Stomach smooth muscle (tissue), 2 donors: ENCODE measurements around the gene CCDC27.

Experiments
- H3K27ac ChIP-seq: one replicate; pipeline ENCODE4 v1.7.0; 2013; ENCODE audit warnings: mild to moderate bottlenecking, low read length, inconsistent platforms
- H3K27me3 ChIP-seq, 2 donors: one replicate each; pipeline ENCODE4 v1.7.0; 2013; ENCODE audit warnings: low read length in 2 of 2; ENCODE audit not compliant: insufficient read depth in 2 of 2, control insufficient read depth in 1 of 2
- H3K36me3 ChIP-seq, 2 donors: one replicate each; pipeline ENCODE4 v1.7.0; 2013; ENCODE audit warnings: low read length in 2 of 2; ENCODE audit not compliant: control insufficient read depth in 2 of 2, insufficient read depth in 2 of 2
- H3K4me1 ChIP-seq: one replicate; pipeline ENCODE4 v1.7.0; 2013; ENCODE audit warnings: low read length; ENCODE audit not compliant: control insufficient read depth, insufficient read depth
- H3K4me3 ChIP-seq, 2 donors: one replicate each; pipeline ENCODE4 v1.7.0; 2013; ENCODE audit warnings: low read length in 2 of 2
- H3K9ac ChIP-seq, 2 donors: one replicate each; pipeline ENCODE4 v1.7.0; 2013; ENCODE audit warnings: low read length in 2 of 2, mild to moderate bottlenecking in 1 of 2
- H3K9me3 ChIP-seq, 2 donors: one replicate each; pipeline ENCODE4 v1.7.0; 2013; ENCODE audit warnings: low read length in 2 of 2; ENCODE audit not compliant: control insufficient read depth in 2 of 2
- donor health status: healthy.
- donor health status: Pancreatic carcinoma.

CCDC27 gene

GRCh38 chr1:3711381-3711779, 40.9 kb upstream of the CCDC27 start:
- H3K9me3 ChIP-seq = no peaks in the 10 kb centered on the region
- H3K4me1 ChIP-seq = no peaks in the 10 kb centered on the region
- H3K27ac ChIP-seq = no peak overlapping the region
- no peak overlapping the region for H3K9ac ChIP-seq
- peaks cover 34 to 39% of the 10 kb centered on the region in 2 donors for H3K27me3 ChIP-seq
- H3K36me3 ChIP-seq = no peaks in the 10 kb centered on the region
- no peak overlapping the region for H3K4me3 ChIP-seq

GRCh38 chr1:3711780-3712451, 40.3 kb upstream of the CCDC27 start:
- Histone ChIP-seq H3K27ac (no peak overlapping the region), H3K9ac (no peak overlapping the region), H3K4me1 (no peaks in the 10 kb centered on the region)

GRCh38 chr1:3712573-3713535, 39.4 kb upstream of the CCDC27 start:
- Histone ChIP-seq H3K9me3 (no peaks in the 10 kb centered on the region), H3K9ac (no peak overlapping the region), H3K27me3 (peaks cover 39 to 46% of the 10 kb centered on the region in 2 donors), H3K4me3 (no peak overlapping the region), H3K27ac (no peak overlapping the region), H3K4me1 (no peaks in the 10 kb centered on the region), H3K36me3 (no peaks in the 10 kb centered on the region)

More at GRCh38 chr1:3711780-3712451, 40.3 kb upstream of the CCDC27 start:
- H3K4me3 ChIP-seq = no peak overlapping the region
- H3K36me3 ChIP-seq = no peaks in the 10 kb centered on the region
- H3K27me3 ChIP-seq = peaks cover 39 to 41% of the 10 kb centered on the region in 2 donors
- no peaks in the 10 kb centered on the region for H3K9me3 ChIP-seq

- H3K9me3 ChIP-seq = no peaks in the 10 kb centered on the region
- no peaks in the 10 kb centered on the region for H3K4me1 ChIP-seq
- no peak overlapping the region for H3K4me3 ChIP-seq
- peaks cover 38 to 41% of the 10 kb centered on the region in 2 donors for H3K27me3 ChIP-seq
- H3K27ac ChIP-seq = no peak overlapping the region
- no peak overlapping the region for H3K9ac ChIP-seq
- H3K36me3 ChIP-seq = no peaks in the 10 kb centered on the region
Observed at GRCh38 chr1:3713840-3714239, 38.4 kb upstream of the CCDC27 start.

- Histone ChIP-seq H3K4me1 (no peaks in the 10 kb centered on the region), H3K36me3 (no peaks in the 10 kb centered on the region), H3K27ac (no peak overlapping the region), H3K9me3 (no peaks in the 10 kb centered on the region), H3K27me3 (peaks cover 38 to 39% of the 10 kb centered on the region in 2 donors), H3K9ac (no peak overlapping the region), H3K4me3 (no peak overlapping the region)
Observed at GRCh38 chr1:3714284-3714741, 37.9 kb upstream of the CCDC27 start.

GRCh38 chr1:3714814-3715213, 37.4 kb upstream of the CCDC27 start:
- H3K27ac ChIP-seq = no peak overlapping the region
- H3K4me1 ChIP-seq = no peaks in the 10 kb centered on the region
- no peaks in the 10 kb centered on the region for H3K9me3 ChIP-seq
- no peak overlapping the region for H3K4me3 ChIP-seq
- no peaks in the 10 kb centered on the region for H3K36me3 ChIP-seq
- no peak overlapping the region for H3K9ac ChIP-seq
- H3K27me3 ChIP-seq = peaks cover 36 to 38% of the 10 kb centered on the region in 2 donors

- Histone ChIP-seq H3K9me3 (no peaks in the 10 kb centered on the region), H3K4me1 (no peaks in the 10 kb centered on the region), H3K27me3 (peaks cover 27 to 33% of the 10 kb centered on the region in 2 donors), H3K36me3 (no peaks in the 10 kb centered on the region), H3K4me3 (no peak overlapping the region), H3K27ac (no peak overlapping the region), H3K9ac (no peak overlapping the region)
Observed at GRCh38 chr1:3716351-3716750, 35.9 kb upstream of the CCDC27 start.

- H3K4me3 ChIP-seq = no peak overlapping the region
- no peak overlapping the region for H3K27ac ChIP-seq
- H3K9me3 ChIP-seq = no peaks in the 10 kb centered on the region
- H3K4me1 ChIP-seq = no peaks in the 10 kb centered on the region
- H3K9ac ChIP-seq = no peak overlapping the region
- H3K27me3 ChIP-seq = peaks cover 23 to 33% of the 10 kb centered on the region in 2 donors
- H3K36me3 ChIP-seq = no peaks in the 10 kb centered on the region
Observed at GRCh38 chr1:3717041-3717714, 35.1 kb upstream of the CCDC27 start.

- no peak overlapping the region for H3K27ac ChIP-seq
- no peaks in the 10 kb centered on the region for H3K4me1 ChIP-seq
- H3K9ac ChIP-seq = no peak overlapping the region
- no peaks in the 10 kb centered on the region for H3K36me3 ChIP-seq
- no peak overlapping the region for H3K4me3 ChIP-seq
- no peaks in the 10 kb centered on the region for H3K9me3 ChIP-seq
- peaks cover 23 to 32% of the 10 kb centered on the region in 2 donors for H3K27me3 ChIP-seq
Observed at GRCh38 chr1:3717715-3718601, 34.3 kb upstream of the CCDC27 start.

GRCh38 chr1:3718764-3719163, 33.5 kb upstream of the CCDC27 start:
- H3K4me1 ChIP-seq = no peaks in the 10 kb centered on the region
- no peak overlapping the region for H3K27ac ChIP-seq
- no peaks in the 10 kb centered on the region for H3K9me3 ChIP-seq
- H3K36me3 ChIP-seq = no peaks in the 10 kb centered on the region
- H3K9ac ChIP-seq = no peak overlapping the region
- no peak overlapping the region for H3K4me3 ChIP-seq
- H3K27me3 ChIP-seq = peaks cover 22 to 30% of the 10 kb centered on the region in 2 donors
